ENCODE measurements around the gene PSMD11.

- TF ChIP-seq, protein P1, sequence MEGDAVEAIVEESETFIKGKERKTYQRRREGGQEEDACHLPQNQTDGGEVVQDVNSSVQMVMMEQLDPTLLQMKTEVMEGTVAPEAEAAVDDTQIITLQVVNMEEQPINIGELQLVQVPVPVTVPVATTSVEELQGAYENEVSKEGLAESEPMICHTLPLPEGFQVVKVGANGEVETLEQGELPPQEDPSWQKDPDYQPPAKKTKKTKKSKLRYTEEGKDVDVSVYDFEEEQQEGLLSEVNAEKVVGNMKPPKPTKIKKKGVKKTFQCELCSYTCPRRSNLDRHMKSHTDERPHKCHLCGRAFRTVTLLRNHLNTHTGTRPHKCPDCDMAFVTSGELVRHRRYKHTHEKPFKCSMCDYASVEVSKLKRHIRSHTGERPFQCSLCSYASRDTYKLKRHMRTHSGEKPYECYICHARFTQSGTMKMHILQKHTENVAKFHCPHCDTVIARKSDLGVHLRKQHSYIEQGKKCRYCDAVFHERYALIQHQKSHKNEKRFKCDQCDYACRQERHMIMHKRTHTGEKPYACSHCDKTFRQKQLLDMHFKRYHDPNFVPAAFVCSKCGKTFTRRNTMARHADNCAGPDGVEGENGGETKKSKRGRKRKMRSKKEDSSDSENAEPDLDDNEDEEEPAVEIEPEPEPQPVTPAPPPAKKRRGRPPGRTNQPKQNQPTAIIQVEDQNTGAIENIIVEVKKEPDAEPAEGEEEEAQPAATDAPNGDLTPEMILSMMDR (IDR thresholded peaks at IDR 0.05) = no peak
- TF ChIP-seq EP300 (IDR thresholded peaks at IDR 0.05) (no peak), POLR2A (IDR thresholded peaks at IDR 0.05) (no peak)
Observed at GRCh38 chr17:32493571-32493970, 49.3 kb downstream of the PSMD11 start.
